Liver (tissue), 9 donors: ENCODE results near the gene CD163L1. TPM values are rescaled to one million over a fixed set of nuclear protein-coding genes. Genes with fewer than 3 reads are reported as not detected.

Experiments
- DNase-seq: peaks from one replicate; pipeline ENCODE4 v3.0.0-alpha.2; 2017; ENCODE audit warnings: low spot score
- H3K27ac ChIP-seq, 2 donors: one replicate each; pipeline ENCODE4 v1.7.0; 2013; ENCODE audit warnings: inconsistent platforms in 2 of 2, low read length in 2 of 2, control low read depth in 1 of 2, low read depth in 1 of 2, mild to moderate bottlenecking in 1 of 2
- H3K27me3 ChIP-seq, 4 donors: one replicate each; pipeline versions ENCODE4 v1.6.1 to v1.7.0; 2013; ENCODE audit warnings: low read length in 3 of 4, inconsistent platforms in 1 of 4, mild to moderate bottlenecking in 1 of 4, moderate library complexity in 1 of 4; ENCODE audit not compliant: control insufficient read depth in 4 of 4, insufficient read depth in 4 of 4
- H3K36me3 ChIP-seq, 4 donors: one replicate each; pipeline versions ENCODE4 v1.6.1 to v1.7.0; 2013; ENCODE audit warnings: low read length in 3 of 4, mild to moderate bottlenecking in 3 of 4, low read depth in 1 of 4, moderate library complexity in 1 of 4; ENCODE audit not compliant: control insufficient read depth in 4 of 4, insufficient read depth in 3 of 4
- H3K4me1 ChIP-seq, 4 donors: one replicate each; pipeline versions ENCODE4 v1.6.1 to v1.7.0; 2013; ENCODE audit warnings: low read length in 3 of 4, mild to moderate bottlenecking in 3 of 4, moderate library complexity in 1 of 4; ENCODE audit not compliant: control insufficient read depth in 4 of 4, insufficient read depth in 4 of 4
- H3K4me3 ChIP-seq, 3 donors: one replicate each; pipeline versions ENCODE4 v1.6.1 to v1.7.0; 2013; ENCODE audit warnings: low read length in 3 of 3, control low read depth in 1 of 3, low read depth in 1 of 3, mild to moderate bottlenecking in 1 of 3
- H3K9ac ChIP-seq, 2 donors: one replicate each; pipeline ENCODE4 v1.7.0; 2013; ENCODE audit warnings: low read length in 2 of 2, mild to moderate bottlenecking in 2 of 2, moderate library complexity in 2 of 2, control low read depth in 1 of 2, low read depth in 1 of 2
- H3K9me3 ChIP-seq, 4 donors: one replicate each; pipeline versions ENCODE4 v1.6.1 to v1.7.0; 2013; ENCODE audit warnings: low read length in 3 of 4; ENCODE audit not compliant: control insufficient read depth in 4 of 4
- ATF3 ChIP-seq: IDR thresholded peaks from 2 replicates; pipeline ENCODE4 v1.6.1; 2016; ENCODE audit warnings: antibody characterized with exemption
- CTCF ChIP-seq: fragments of 150-350 bp; IDR thresholded peaks from 2 replicates; pipeline ENCODE4 v1.5.1; 2017; ENCODE audit warnings: improper control_type of control experiment, low read depth, low read length; ENCODE audit not compliant: missing input control
- EGR1 ChIP-seq, 2 donors: IDR thresholded peaks; 2 replicates each; pipeline ENCODE4 v1.6.1; 2016 to 2018; ENCODE audit warnings: antibody characterized with exemption in 2 of 2, low read depth in 2 of 2
- FOXA1 ChIP-seq: IDR thresholded peaks from 2 replicates; pipeline ENCODE4 v1.6.1; 2016; ENCODE audit warnings: antibody characterized with exemption
- FOXA2 ChIP-seq: IDR thresholded peaks from 2 replicates; pipeline ENCODE4 v1.6.1; 2016; ENCODE audit warnings: antibody characterized with exemption
- GABPA ChIP-seq, 2 donors: IDR thresholded peaks in 1 of 2; conservative IDR thresholded peaks in 1 of 2; 2 replicates each; pipeline ENCODE4 v1.6.1; 2016; ENCODE audit warnings: antibody characterized with exemption in 2 of 2, mild to moderate bottlenecking in 1 of 2, moderate library complexity in 1 of 2
- HNF4A ChIP-seq, 2 donors: conservative IDR thresholded peaks; 2 replicates each; pipeline ENCODE4 v1.6.1; 2016; ENCODE audit warnings: antibody characterized with exemption in 2 of 2, mild to moderate bottlenecking in 2 of 2
- HNF4G ChIP-seq: IDR thresholded peaks from 2 replicates; pipeline ENCODE4 v1.6.1; 2016; ENCODE audit warnings: antibody characterized with exemption
- JUND ChIP-seq, 2 donors: IDR thresholded peaks; 2 replicates each; pipeline ENCODE4 v1.6.1; 2016; ENCODE audit warnings: antibody characterized with exemption in 2 of 2
- MAX ChIP-seq: IDR thresholded peaks from 2 replicates; pipeline ENCODE4 v1.6.1; 2016; ENCODE audit warnings: antibody characterized with exemption
- NR2F2 ChIP-seq: IDR thresholded peaks from 2 replicates; pipeline ENCODE4 v1.6.1; 2016; ENCODE audit warnings: antibody characterized with exemption
- RAD21 ChIP-seq, 2 donors: IDR thresholded peaks; 2 replicates each; pipeline ENCODE4 v1.6.1; 2016; ENCODE audit warnings: antibody characterized with exemption in 2 of 2, mild to moderate bottlenecking in 2 of 2
- REST ChIP-seq: IDR thresholded peaks from 2 replicates; pipeline ENCODE4 v1.6.1; 2016; ENCODE audit warnings: antibody characterized with exemption, mild to moderate bottlenecking
- RXRA ChIP-seq, 2 donors: IDR thresholded peaks; 2 replicates each; pipeline ENCODE4 v1.6.1; 2017 to 2018; ENCODE audit warnings: antibody characterized with exemption in 2 of 2, mild to moderate bottlenecking in 1 of 2
- SP1 ChIP-seq: IDR thresholded peaks from 2 replicates; pipeline ENCODE4 v1.6.1; 2018; ENCODE audit warnings: antibody characterized with exemption, mild to moderate bottlenecking
- TAF1 ChIP-seq: conservative IDR thresholded peaks from 2 replicates; pipeline ENCODE4 v1.6.1; 2016; ENCODE audit warnings: antibody characterized with exemption, mild to moderate bottlenecking
- YY1 ChIP-seq: IDR thresholded peaks from 2 replicates; pipeline ENCODE4 v1.6.1; 2016; ENCODE audit warnings: antibody characterized with exemption, mild to moderate bottlenecking
- ZBTB33 ChIP-seq: IDR thresholded peaks from 2 replicates; pipeline ENCODE4 v1.6.1; 2016; ENCODE audit warnings: antibody characterized with exemption
- WGBS: extraction: QIAGEN DNeasy Blood & Tissue Kit; methylation state at CpG from one replicate; pipeline ENCODE4 v1.1.7; 2013; 5-methylcytosine and 5-hydroxymethylcytosine counted together
- polyA plus RNA-seq, 2 donors: library from polyadenylated mRNA; stranded (reverse) in 1 of 2; unstranded in 1 of 2; fragments of 200-250 nt in 1 of 2; fragments of >200 nt in 1 of 2; fragmentation: Nextera tagmentation in 1 of 2; extraction: Ambion mirVana in 1 of 2; gene quantifications; one replicate each; pipeline versions ENCODE4 v1.2.1 to v1.2.3, GENCODE V29; 2013 to 2015
- total RNA-seq, 2 donors: library from RNA; depleted of rRNA; stranded (reverse); fragments of >200 nt; gene quantifications; one replicate each; pipeline ENCODE4 v1.2.3, GENCODE V29; 2014
- donor health status: healthy.
- donor health status: healthy.
- donor health status: healthy.
- donor health status: healthy.
- donor health status: healthy.

The CD163L1 gene
- total and polyA plus RNA-seq, 4 donors, result 0.31 to 8.4 (median 1.1) TPM

DNA sequence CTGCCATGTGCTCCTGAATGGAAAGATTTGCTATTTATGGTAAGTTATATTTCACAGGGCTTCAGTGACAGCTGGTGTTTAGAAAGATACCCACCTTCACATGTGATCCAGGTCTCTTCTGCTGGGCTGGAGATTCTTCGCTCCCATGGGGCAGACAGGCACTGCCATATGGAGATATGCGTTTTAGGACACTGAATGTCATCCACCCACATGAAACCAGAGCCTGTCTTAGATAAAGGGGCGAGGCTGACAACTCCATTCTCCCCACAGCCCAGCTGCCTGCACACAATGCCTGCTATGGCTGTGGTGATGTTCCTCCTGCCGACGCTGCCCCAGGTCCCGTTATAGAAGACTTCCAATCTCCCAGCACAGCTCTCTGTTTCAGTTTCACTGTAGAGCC lies 70.7 kb downstream of the CD163L1 start:
- H3K27ac ChIP-seq, result no peak overlapping the region
- no peak overlapping the region for H3K9ac ChIP-seq
- H3K36me3 ChIP-seq, result peaks cover 0 to 2% (median 0%) of the 10 kb centered on the region in 4 donors
- H3K27me3 ChIP-seq, result no peaks in the 10 kb centered on the region
- no peaks in the 10 kb centered on the region for H3K9me3 ChIP-seq
- DNase-seq, result no peak
- no peak for TF ChIP-seq FOXA2
- TF ChIP-seq RAD21 (IDR thresholded peaks at IDR 0.05), result no peak
- TF ChIP-seq NR2F2, result no peak
- no peak for TF ChIP-seq EGR1 (IDR thresholded peaks at IDR 0.05; ENCODE audit: low read depth in 2 of 2)
- TF ChIP-seq REST, result no peak
- TF ChIP-seq MAX, result no peak
- no peak for TF ChIP-seq SP1
- H3K4me3 ChIP-seq, result no peak overlapping the region
- WGBS, result 87% methylated on average over 6 of the region's 6 CpGs
- peaks cover 0 to 8% (median 4%) of the 10 kb centered on the region in 4 donors for H3K4me1 ChIP-seq

DNA sequence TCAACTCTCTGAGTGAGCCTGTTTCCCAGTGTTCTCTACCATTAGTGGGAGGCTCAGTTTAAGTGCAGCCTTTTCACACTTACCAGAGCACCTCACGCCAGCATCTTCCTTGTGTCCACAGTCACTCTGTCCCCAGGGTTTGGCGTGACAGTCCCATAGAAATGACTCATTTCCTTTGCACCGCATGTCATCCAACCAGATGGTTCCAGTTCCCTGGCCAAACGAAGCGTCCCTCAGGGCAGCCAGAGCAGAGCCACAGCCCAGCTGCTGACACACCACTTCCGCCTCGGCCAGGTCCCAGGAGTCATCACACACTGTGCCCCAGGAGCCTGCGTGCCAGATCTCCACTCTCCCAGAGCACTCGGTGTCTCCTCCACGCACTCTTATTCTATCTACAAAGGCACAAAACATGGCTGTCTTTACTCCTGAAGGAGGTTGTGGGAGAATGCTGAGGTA lies 74.7 kb downstream of the CD163L1 start:
- no peak overlapping the region for H3K4me3 ChIP-seq
- peaks cover 0 to 2% (median 0%) of the 10 kb centered on the region in 4 donors for H3K36me3 ChIP-seq
- H3K9me3 ChIP-seq, result no peaks in the 10 kb centered on the region
- no peak overlapping the region for H3K27ac ChIP-seq
- TF ChIP-seq NR2F2 (no peak), YY1 (no peak), MAX (no peak), ZBTB33 (no peak), RXRA (IDR thresholded peaks at IDR 0.05) (no peak), SP1 (no peak), EGR1 (IDR thresholded peaks at IDR 0.05; ENCODE audit: low read depth in 2 of 2) (no peak), CTCF (no peak), RAD21 (IDR thresholded peaks at IDR 0.05) (no peak), FOXA2 (no peak), TAF1 (no peak), JUND (IDR thresholded peaks at IDR 0.05) (no peak), GABPA (IDR thresholded peaks at IDR 0.05 in 1 of 2, conservative IDR thresholded peaks at IDR 0.05 in 1 of 2) (no peak), ATF3 (no peak), HNF4A (conservative IDR thresholded peaks at IDR 0.05) (no peak), FOXA1 (no peak), HNF4G (no peak), REST (no peak)
- H3K9ac ChIP-seq, result no peak overlapping the region
- H3K27me3 ChIP-seq, result no peaks in the 10 kb centered on the region
- H3K4me1 ChIP-seq, result peaks cover 0 to 1% (median 0%) of the 10 kb centered on the region in 4 donors
- DNase-seq, result no peak
- 88% methylated on average over 10 of the region's 10 CpGs for WGBS
